AG09309 (cell line): ENCODE data around the gene NNMT.

Source experiments
- DNase-seq: peaks from one replicate; pipeline ENCODE4 v3.0.0-alpha.2; 2010; ENCODE audit warnings: low read depth
- H3K4me3 ChIP-seq: 2 replicates; pipeline ENCODE4 v1.5.1; 2011; ENCODE audit warnings: mild to moderate bottlenecking, low read depth, low read length, moderate library complexity; ENCODE audit not compliant: control insufficient read depth
- TF ChIP-seq, protein P1 (sequence below): IDR thresholded peaks from 2 replicates; pipeline ENCODE4 v1.5.1; 2011; ENCODE audit warnings: mild to moderate bottlenecking, low read depth, low read length, inconsistent platforms; ENCODE audit not compliant: insufficient read depth, control insufficient read depth; ENCODE audit errors: missing control alignments

Gene NNMT

GRCh38 chr11:114283422-114283821 lies 12.8 kb upstream of the NNMT start:
- TF ChIP-seq, protein P1, sequence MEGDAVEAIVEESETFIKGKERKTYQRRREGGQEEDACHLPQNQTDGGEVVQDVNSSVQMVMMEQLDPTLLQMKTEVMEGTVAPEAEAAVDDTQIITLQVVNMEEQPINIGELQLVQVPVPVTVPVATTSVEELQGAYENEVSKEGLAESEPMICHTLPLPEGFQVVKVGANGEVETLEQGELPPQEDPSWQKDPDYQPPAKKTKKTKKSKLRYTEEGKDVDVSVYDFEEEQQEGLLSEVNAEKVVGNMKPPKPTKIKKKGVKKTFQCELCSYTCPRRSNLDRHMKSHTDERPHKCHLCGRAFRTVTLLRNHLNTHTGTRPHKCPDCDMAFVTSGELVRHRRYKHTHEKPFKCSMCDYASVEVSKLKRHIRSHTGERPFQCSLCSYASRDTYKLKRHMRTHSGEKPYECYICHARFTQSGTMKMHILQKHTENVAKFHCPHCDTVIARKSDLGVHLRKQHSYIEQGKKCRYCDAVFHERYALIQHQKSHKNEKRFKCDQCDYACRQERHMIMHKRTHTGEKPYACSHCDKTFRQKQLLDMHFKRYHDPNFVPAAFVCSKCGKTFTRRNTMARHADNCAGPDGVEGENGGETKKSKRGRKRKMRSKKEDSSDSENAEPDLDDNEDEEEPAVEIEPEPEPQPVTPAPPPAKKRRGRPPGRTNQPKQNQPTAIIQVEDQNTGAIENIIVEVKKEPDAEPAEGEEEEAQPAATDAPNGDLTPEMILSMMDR, result no peak
- no peak for DNase-seq
- H3K4me3 ChIP-seq, result no peak overlapping the region

- DNase-seq, result no peak
- TF ChIP-seq, protein P1, result no peak
- no peak overlapping the region for H3K4me3 ChIP-seq
These were observed 12.2 kb upstream of the NNMT start for GRCh38 chr11:114284021-114284420.

GRCh38 chr11:114284914-114285313 lies 11.3 kb upstream of the NNMT start:
- no peak for DNase-seq
- TF ChIP-seq, protein P1, result no peak
- no peak overlapping the region for H3K4me3 ChIP-seq

- TF ChIP-seq, protein P1, result no peak
- DNase-seq, result no peak
- H3K4me3 ChIP-seq, result no peak overlapping the region
These were observed 10.6 kb upstream of the NNMT start for GRCh38 chr11:114285599-114285998.

GRCh38 chr11:114286229-114286628 lies 10.0 kb upstream of the NNMT start:
- H3K4me3 ChIP-seq, result no peak overlapping the region
- TF ChIP-seq, protein P1, result no peak
- DNase-seq, result no peak

- no peak overlapping the region for H3K4me3 ChIP-seq
- TF ChIP-seq, protein P1, result no peak
- no peak for DNase-seq
These were observed 9.0 kb upstream of the NNMT start for GRCh38 chr11:114287154-114287553.

DNA sequence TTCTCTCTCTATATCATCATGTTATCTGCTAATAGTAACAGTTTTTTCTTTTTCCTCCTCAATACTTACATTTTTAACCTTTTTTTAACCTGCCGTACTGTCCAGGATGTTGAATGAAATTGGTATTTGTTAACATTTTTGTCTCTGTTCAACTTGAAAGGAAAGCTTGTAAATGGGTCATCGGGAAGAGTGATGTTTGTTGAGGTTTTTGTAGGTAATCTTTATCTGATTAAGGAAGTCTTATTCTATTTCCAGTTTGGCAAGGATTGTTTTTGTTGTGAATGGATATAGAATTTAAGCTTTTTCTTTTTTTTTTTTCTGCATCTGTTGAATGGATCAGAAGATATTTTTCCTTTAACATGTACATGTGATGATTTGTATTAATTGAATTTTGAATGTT lies 8.1 kb upstream of the NNMT start:
- no peak for DNase-seq
- TF ChIP-seq, protein P1, result no peak
- H3K4me3 ChIP-seq, result no peak overlapping the region
